ENCODE results near the gene GIN1. TPM values are rescaled to one million over a fixed set of nuclear protein-coding genes. Genes with fewer than 3 reads are reported as not detected.
"Not testable (repeated sequence)": the region's sequence is repeated elsewhere in the genome, so short reads cannot be mapped to it uniquely, and the experiment has no call there.

Gene GIN1
- total RNA-seq, 1 donor = 5.1 TPM

DNA sequence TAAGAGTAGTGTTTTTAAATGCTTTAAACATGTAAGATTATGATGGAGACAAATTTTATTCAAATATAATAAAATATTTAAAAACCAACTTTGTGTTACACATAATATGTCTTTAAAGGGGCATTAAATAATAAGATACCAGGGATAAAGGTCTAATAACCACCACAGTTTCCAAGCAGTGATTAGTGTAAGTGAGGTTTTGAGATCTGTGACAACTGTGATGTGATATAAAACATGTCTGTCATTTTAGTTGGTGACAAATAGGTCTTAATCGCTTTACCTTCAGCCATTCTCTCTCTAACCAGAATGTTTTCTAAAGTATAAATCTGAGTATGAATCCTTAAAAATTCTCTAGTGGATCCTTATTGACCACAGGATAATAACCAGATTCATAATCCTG lies 28.3 kb upstream of the GIN1 start:
- Histone ChIP-seq H4K20me1 (ENCODE audit: insufficient read depth, low read length) (no peaks in the 10 kb centered on the region), H3K4me2 (ENCODE audit: insufficient read depth, low read length) (no peak overlapping the region), H3K79me2 (ENCODE audit: insufficient read depth, low read length) (no peaks in the 10 kb centered on the region), H3K4me1 (ENCODE audit: insufficient read depth, low read length) (no peaks in the 10 kb centered on the region), H3K36me3 (ENCODE audit: insufficient read depth, low read length) (peaks cover 12% of the 10 kb centered on the region), H3K4me3 (ENCODE audit: insufficient read depth, low read length) (no peak overlapping the region), H3K27me3 (ENCODE audit: insufficient read depth, low read length) (no peaks in the 10 kb centered on the region), H2AFZ (ENCODE audit: low read length) (no peak overlapping the region), H3K9me3 (ENCODE audit: low read depth, low read length) (no peaks in the 10 kb centered on the region), H3K27ac (ENCODE audit: low read depth, low read length) (no peak overlapping the region)
- TF ChIP-seq, protein P1, sequence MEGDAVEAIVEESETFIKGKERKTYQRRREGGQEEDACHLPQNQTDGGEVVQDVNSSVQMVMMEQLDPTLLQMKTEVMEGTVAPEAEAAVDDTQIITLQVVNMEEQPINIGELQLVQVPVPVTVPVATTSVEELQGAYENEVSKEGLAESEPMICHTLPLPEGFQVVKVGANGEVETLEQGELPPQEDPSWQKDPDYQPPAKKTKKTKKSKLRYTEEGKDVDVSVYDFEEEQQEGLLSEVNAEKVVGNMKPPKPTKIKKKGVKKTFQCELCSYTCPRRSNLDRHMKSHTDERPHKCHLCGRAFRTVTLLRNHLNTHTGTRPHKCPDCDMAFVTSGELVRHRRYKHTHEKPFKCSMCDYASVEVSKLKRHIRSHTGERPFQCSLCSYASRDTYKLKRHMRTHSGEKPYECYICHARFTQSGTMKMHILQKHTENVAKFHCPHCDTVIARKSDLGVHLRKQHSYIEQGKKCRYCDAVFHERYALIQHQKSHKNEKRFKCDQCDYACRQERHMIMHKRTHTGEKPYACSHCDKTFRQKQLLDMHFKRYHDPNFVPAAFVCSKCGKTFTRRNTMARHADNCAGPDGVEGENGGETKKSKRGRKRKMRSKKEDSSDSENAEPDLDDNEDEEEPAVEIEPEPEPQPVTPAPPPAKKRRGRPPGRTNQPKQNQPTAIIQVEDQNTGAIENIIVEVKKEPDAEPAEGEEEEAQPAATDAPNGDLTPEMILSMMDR (IDR thresholded peaks at IDR 0.05; ENCODE audit: extremely low read depth, low read depth, low read length) = no peak
- DNase-seq (ENCODE audit: insufficient read length, low spot score, missing footprints) = no peak

DNA sequence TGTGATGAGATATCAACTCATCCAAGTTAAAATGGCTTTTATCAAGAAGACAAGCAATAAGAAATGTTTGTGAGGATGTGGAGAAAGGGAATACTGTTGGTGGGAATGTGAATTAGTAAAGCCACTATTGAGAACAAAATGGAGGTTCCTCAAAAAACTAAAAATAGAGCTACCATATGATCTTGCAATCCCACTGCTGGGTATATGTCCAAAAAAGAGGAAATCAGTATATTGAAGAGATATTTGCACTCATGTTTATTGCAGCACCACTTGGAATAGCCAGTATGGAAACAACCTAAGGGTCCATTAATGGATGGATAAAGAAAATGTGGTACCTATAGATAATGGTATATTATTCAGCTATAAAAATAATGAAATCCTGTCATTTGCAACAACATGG lies 25.3 kb upstream of the GIN1 start:
- H2AFZ ChIP-seq (ENCODE audit: low read length) = no peak overlapping the region
- H3K36me3 ChIP-seq (ENCODE audit: insufficient read depth, low read length) = peaks cover 7% of the 10 kb centered on the region
- no peak overlapping the region for H3K4me3 ChIP-seq (ENCODE audit: insufficient read depth, low read length)
- H4K20me1 ChIP-seq (ENCODE audit: insufficient read depth, low read length) = no peaks in the 10 kb centered on the region
- no peaks in the 10 kb centered on the region for H3K9me3 ChIP-seq (ENCODE audit: low read depth, low read length)
- no peaks in the 10 kb centered on the region for H3K4me1 ChIP-seq (ENCODE audit: insufficient read depth, low read length)
- DNase-seq (ENCODE audit: insufficient read length, low spot score, missing footprints) = no peak
- no peak overlapping the region for H3K4me2 ChIP-seq (ENCODE audit: insufficient read depth, low read length)
- TF ChIP-seq, protein P1 (IDR thresholded peaks at IDR 0.05; ENCODE audit: extremely low read depth, low read depth, low read length) = no peak
- no peaks in the 10 kb centered on the region for H3K79me2 ChIP-seq (ENCODE audit: insufficient read depth, low read length)
- H3K27me3 ChIP-seq (ENCODE audit: insufficient read depth, low read length) = no peaks in the 10 kb centered on the region
- H3K27ac ChIP-seq (ENCODE audit: low read depth, low read length) = no peak overlapping the region

DNA sequence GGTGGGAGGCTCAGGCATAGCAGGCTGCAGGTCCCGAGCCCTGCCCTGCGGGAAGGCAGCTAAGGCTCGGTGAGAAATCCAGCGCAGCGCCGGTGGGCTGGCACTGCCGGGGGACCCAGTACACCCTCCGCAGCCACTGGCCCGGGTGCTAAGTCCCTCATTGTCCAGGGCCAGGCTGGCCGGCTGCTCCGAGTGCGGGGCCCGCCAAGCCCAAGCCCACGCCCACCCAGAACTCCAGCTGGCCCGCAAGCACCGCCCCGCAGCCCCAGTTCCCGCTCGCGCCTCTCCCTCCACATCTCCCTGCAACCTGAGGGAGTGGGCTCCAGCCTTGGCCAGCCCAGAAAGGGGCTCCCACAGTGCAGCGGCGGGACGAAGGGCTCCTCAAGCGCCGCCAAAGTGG lies 22.2 kb upstream of the GIN1 start:
- peaks cover 17% of the 10 kb centered on the region for H3K36me3 ChIP-seq (ENCODE audit: insufficient read depth, low read length)
- H4K20me1 ChIP-seq (ENCODE audit: insufficient read depth, low read length); H3K4me2 ChIP-seq (ENCODE audit: insufficient read depth, low read length); H3K27ac ChIP-seq (ENCODE audit: low read depth, low read length); DNase-seq (ENCODE audit: insufficient read length, low spot score, missing footprints); H3K4me3 ChIP-seq (ENCODE audit: insufficient read depth, low read length); H2AFZ ChIP-seq (ENCODE audit: low read length); H3K4me1 ChIP-seq (ENCODE audit: insufficient read depth, low read length); H3K27me3 ChIP-seq (ENCODE audit: insufficient read depth, low read length); H3K9me3 ChIP-seq (ENCODE audit: low read depth, low read length); H3K79me2 ChIP-seq (ENCODE audit: insufficient read depth, low read length): not testable (repeated sequence)

DNA sequence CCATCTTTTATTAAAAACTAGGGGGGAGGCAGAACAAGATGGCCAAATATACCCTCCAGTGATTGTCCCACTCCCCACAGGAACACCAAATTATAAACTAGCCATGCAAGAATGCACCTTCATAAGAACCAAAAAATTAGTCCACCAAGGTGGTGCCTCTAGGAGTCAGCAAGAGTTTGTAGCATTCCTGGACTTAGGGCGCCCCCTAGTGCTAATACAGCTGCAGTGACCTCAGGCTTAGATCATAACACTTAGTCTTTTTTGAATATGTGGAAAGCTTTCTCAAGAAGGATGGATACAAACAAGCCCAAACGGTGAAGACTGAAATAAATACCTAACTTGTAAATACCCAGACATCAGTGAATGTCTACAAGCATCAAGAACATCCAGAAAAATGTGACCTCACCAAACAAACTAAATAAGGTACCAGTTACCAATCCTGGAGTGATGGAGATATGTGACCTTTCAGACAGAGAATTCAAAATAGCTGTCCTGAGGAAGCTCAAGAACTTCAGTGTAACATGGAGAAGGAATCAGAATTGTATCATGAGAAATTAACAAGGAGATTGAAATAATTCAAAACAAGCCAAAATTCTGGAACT lies 19.4 kb upstream of the GIN1 start:
- DNase-seq (ENCODE audit: insufficient read length, low spot score, missing footprints) = peak; percentile 96
- H3K79me2 ChIP-seq (ENCODE audit: insufficient read depth, low read length) = no peaks in the 10 kb centered on the region
- no peak overlapping the region for H2AFZ ChIP-seq (ENCODE audit: low read length)
- H3K4me1 ChIP-seq (ENCODE audit: insufficient read depth, low read length) = no peaks in the 10 kb centered on the region
- H3K27me3 ChIP-seq (ENCODE audit: insufficient read depth, low read length) = no peaks in the 10 kb centered on the region
- peaks cover 13% of the 10 kb centered on the region for H3K36me3 ChIP-seq (ENCODE audit: insufficient read depth, low read length)
- H3K9me3 ChIP-seq (ENCODE audit: low read depth, low read length) = no peaks in the 10 kb centered on the region
- TF ChIP-seq, protein P1 (IDR thresholded peaks at IDR 0.05; ENCODE audit: extremely low read depth, low read depth, low read length) = peak; percentile 97
- H3K4me3 ChIP-seq (ENCODE audit: insufficient read depth, low read length) = no peak overlapping the region
- no peak overlapping the region for H3K27ac ChIP-seq (ENCODE audit: low read depth, low read length)
- H4K20me1 ChIP-seq (ENCODE audit: insufficient read depth, low read length) = no peaks in the 10 kb centered on the region
- no peak overlapping the region for H3K4me2 ChIP-seq (ENCODE audit: insufficient read depth, low read length)

Measured in osteoblast (primary cell).